ENCODE measurements around the gene PDXP. TPM values are rescaled to one million over a fixed set of nuclear protein-coding genes. Genes with fewer than 3 reads are reported as not detected.
"Not testable (repeated sequence)": the region's sequence is repeated elsewhere in the genome, so short reads cannot be mapped to it uniquely, and the experiment has no call there.

The PDXP gene
- total and polyA plus RNA-seq, 2 of the 4 experiments (the other 2 are of a cell fraction): 5.4 to 24.1 TPM

GRCh38 chr22:37656583-37656982 is 1.9 kb upstream of the PDXP start:
- intact Hi-C loops (cut with micrococcal nuclease); H3K9me1 ChIP-seq (ENCODE audit: insufficient read depth, low read length); H2AK9ac ChIP-seq (replicated peaks; ENCODE audit: low read depth, low read length, poor library complexity); H2BK20ac ChIP-seq (ENCODE audit: low read depth, low read length); H3K56ac ChIP-seq (ENCODE audit: extremely low read depth, insufficient read depth, low read length); H3K9ac ChIP-seq (ENCODE audit: low read depth, low read length); H2BK15ac ChIP-seq (ENCODE audit: low read depth, low read length); POLR2A ChIA-PET (ENCODE audit: unreplicated experiment); in situ Hi-C loops (cut with MboI; ENCODE audit: low sequenced_read_pairs); H2BK120ac ChIP-seq (ENCODE audit: low read depth, low read length); H3K9me3 ChIP-seq (ENCODE audit: control insufficient read depth, insufficient read depth, low read length); H3K4ac ChIP-seq (ENCODE audit: low read depth, low read length); dilution Hi-C loops (cut with HindIII; ENCODE audit: low sequenced_read_pairs, unreplicated experiment); H4K5ac ChIP-seq (ENCODE audit: low read depth, low read length); H4K91ac ChIP-seq (ENCODE audit: insufficient read depth, low read depth, low read length); H4K8ac ChIP-seq (ENCODE audit: low read depth in 2 of 2, low read length in 2 of 2); H3K4me3 ChIP-seq (ENCODE audit: insufficient read depth, low read depth, low read length); H3K27ac ChIP-seq (ENCODE audit: insufficient read depth, low read length); H2AK5ac ChIP-seq (ENCODE audit: low read depth, low read length); H3K27me3 ChIP-seq (ENCODE audit: control insufficient read depth, insufficient read depth, low read length); ATAC-seq (ENCODE audit: low read depth); H3K4me2 ChIP-seq (ENCODE audit: low read depth, low read length); H3K23ac ChIP-seq (ENCODE audit: low read depth, low read length); H2BK5ac ChIP-seq (ENCODE audit: low read depth, low read length, poor library complexity, severe bottlenecking); H3K14ac ChIP-seq (replicated peaks; ENCODE audit: low read depth, low read length); BruUV-seq (replicated peaks); DNase-seq; H2AFZ ChIP-seq (replicated peaks; ENCODE audit: low read length, poor library complexity); H3K18ac ChIP-seq (ENCODE audit: low read depth, low read length): not testable (repeated sequence)
- H4K20me1 ChIP-seq (ENCODE audit: insufficient read depth, low read length): peaks cover 24% of the 10 kb centered on the region
- WGBS, 2 experiments (ENCODE audit: extremely low coverage in 2 of 2, insufficient read length in 1 of 2): 90% methylated on average over 2 of the region's 4 CpGs; no CpG with 5 or more reads in 1 of the 2 experiments
- H3K79me1 ChIP-seq (ENCODE audit: low read depth in 1 of 2, low read length in 2 of 2): peaks cover 12 to 26% of the 10 kb centered on the region in 2 experiments; a peak in 3 of 4 replicates
- peaks cover 17% of the 10 kb centered on the region; the same call in 1 of the 2 replicates for H3K36me3 ChIP-seq (ENCODE audit: control insufficient read depth, insufficient read depth, low read length)
- CTCF ChIA-PET: interaction anchor here (2.6 kb wide), 1 partner anchor 13 kb away, joined by 12 read pairs; no protein-coding TSS in a partner anchor
- peaks cover 17% of the 10 kb centered on the region for H3K4me1 ChIP-seq (ENCODE audit: control insufficient read depth, insufficient read depth, low read length)
